Mesendoderm (in vitro differentiated cells): ENCODE data around the gene ZSCAN5B.
A peak's percentile ranks its signal among the peaks of the same experiment; 100 is the strongest.

Experiments used
- DNase-seq: peaks from one replicate; pipeline ENCODE4 v3.0.0; 2013
- H2AK5ac ChIP-seq: 2 replicates; pipeline ENCODE4 v1.6.1; 2013; ENCODE audit warnings: low read length, inconsistent platforms
- H2BK120ac ChIP-seq: 2 replicates; pipeline ENCODE4 v1.6.1; 2013; ENCODE audit warnings: low read depth, mild to moderate bottlenecking, low read length, moderate library complexity, mixed read lengths
- H2BK15ac ChIP-seq: replicated peaks from 2 replicates; pipeline ENCODE4 v1.6.1; 2013; ENCODE audit warnings: low read depth, mild to moderate bottlenecking, moderate library complexity
- H2BK5ac ChIP-seq: 2 replicates; pipeline ENCODE4 v1.6.1; 2013; ENCODE audit warnings: low read length, inconsistent platforms
- H3K18ac ChIP-seq: 2 replicates; pipeline ENCODE4 v1.6.1; 2013; ENCODE audit warnings: mild to moderate bottlenecking, low read length, mixed read lengths
- H3K23ac ChIP-seq: one replicate; pipeline ENCODE4 v1.6.1; 2013; ENCODE audit warnings: low read length
- H3K27ac ChIP-seq: 2 replicates; pipeline ENCODE4 v1.5.1; 2013; ENCODE audit warnings: low read depth, mild to moderate bottlenecking, inconsistent platforms, low read length, moderate library complexity
- H3K27me3 ChIP-seq: 2 replicates; pipeline ENCODE4 v1.6.1; 2013; ENCODE audit warnings: low read length, control low read depth, mild to moderate bottlenecking, inconsistent platforms; ENCODE audit not compliant: insufficient read depth, poor library complexity
- H3K36me3 ChIP-seq: 2 replicates; pipeline ENCODE4 v1.6.1; 2013; ENCODE audit warnings: low read length, inconsistent platforms; ENCODE audit not compliant: control insufficient read depth, insufficient read depth
- H3K4ac ChIP-seq: one replicate; pipeline ENCODE4 v1.6.1; 2013; ENCODE audit warnings: low read depth, mild to moderate bottlenecking, low read length, moderate library complexity
- H3K4me1 ChIP-seq: 2 replicates; pipeline ENCODE4 v1.6.1; 2013; ENCODE audit warnings: low read depth, low read length, inconsistent platforms; ENCODE audit not compliant: control insufficient read depth
- H3K4me2 ChIP-seq: 2 replicates; pipeline ENCODE4 v1.6.1; 2013; ENCODE audit warnings: low read length
- H3K4me3 ChIP-seq: 2 replicates; pipeline ENCODE4 v1.5.1; 2013; ENCODE audit warnings: mild to moderate bottlenecking, low read length
- H3K56ac ChIP-seq: one replicate; pipeline ENCODE4 v1.6.1; 2013; ENCODE audit warnings: low read length
- H3K79me1 ChIP-seq: 2 replicates; pipeline ENCODE4 v1.6.1; 2013; ENCODE audit warnings: low read length, inconsistent platforms
- H3K79me2 ChIP-seq: 2 replicates; pipeline ENCODE4 v1.6.1; 2013; ENCODE audit warnings: mild to moderate bottlenecking, low read length; ENCODE audit not compliant: control insufficient read depth, insufficient read depth
- H3K9ac ChIP-seq: 2 replicates; pipeline ENCODE4 v1.6.1; 2013; ENCODE audit warnings: low read length, inconsistent platforms
- H4K5ac ChIP-seq: one replicate; pipeline ENCODE4 v1.6.1; 2013; ENCODE audit warnings: low read length
- H4K8ac ChIP-seq: one replicate; pipeline ENCODE4 v1.6.1; 2013; ENCODE audit warnings: low read depth, mild to moderate bottlenecking, control low read depth, low read length, moderate library complexity
- WGBS: extraction: QIAGEN DNeasy Blood & Tissue Kit; methylation state at CpG from one replicate; pipeline ENCODE4 v1.1.7; 2013; ENCODE audit warnings: low lambda C conversion rate, missing lambda C conversion rate; ENCODE audit not compliant: insufficient coverage; ENCODE audit errors: extremely low coverage; 5-methylcytosine and 5-hydroxymethylcytosine counted together

The ZSCAN5B gene

DNA sequence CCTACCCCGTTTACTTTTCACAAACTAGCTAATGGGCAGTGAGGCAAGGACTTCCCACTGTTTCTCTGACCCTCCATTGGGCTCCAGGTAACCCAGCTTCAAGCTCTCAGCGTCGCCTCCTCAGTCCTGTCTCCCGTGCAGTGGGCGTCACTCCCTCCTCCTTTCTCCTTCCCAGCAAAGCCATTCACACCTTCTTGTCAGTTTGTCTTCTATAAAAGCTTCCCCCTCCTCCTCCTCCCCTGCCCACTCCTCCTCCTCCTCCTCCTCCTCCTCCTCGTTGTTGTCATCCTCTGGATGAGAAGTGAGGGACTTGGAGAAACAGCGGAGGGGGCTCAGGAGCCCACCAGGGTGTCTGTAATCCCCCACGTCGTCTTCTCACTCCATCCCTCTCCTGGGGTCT, 23.5 kb downstream of the ZSCAN5B start:
- Histone ChIP-seq H3K79me2 (no peaks in the 10 kb centered on the region), H3K23ac (no peak overlapping the region), H3K27me3 (no peaks in the 10 kb centered on the region), H2BK120ac (no peak overlapping the region), H3K4me2 (no peak overlapping the region), H3K56ac (no peak overlapping the region), H2BK15ac (no peak overlapping the region), H3K4ac (no peak overlapping the region), H3K18ac (no peak overlapping the region), H2AK5ac (no peak overlapping the region), H2BK5ac (no peak overlapping the region), H3K27ac (no peak overlapping the region), H3K36me3 (no peaks in the 10 kb centered on the region), H4K8ac (no peak overlapping the region), H3K9ac (no peak overlapping the region), H3K4me3 (no peak overlapping the region), H4K5ac (no peak overlapping the region), H3K79me1 (no peaks in the 10 kb centered on the region), H3K4me1 (no peaks in the 10 kb centered on the region)
- WGBS, result no CpG with 5 or more reads among the region's 9 CpGs
- peak; percentile 38 for DNase-seq

DNA sequence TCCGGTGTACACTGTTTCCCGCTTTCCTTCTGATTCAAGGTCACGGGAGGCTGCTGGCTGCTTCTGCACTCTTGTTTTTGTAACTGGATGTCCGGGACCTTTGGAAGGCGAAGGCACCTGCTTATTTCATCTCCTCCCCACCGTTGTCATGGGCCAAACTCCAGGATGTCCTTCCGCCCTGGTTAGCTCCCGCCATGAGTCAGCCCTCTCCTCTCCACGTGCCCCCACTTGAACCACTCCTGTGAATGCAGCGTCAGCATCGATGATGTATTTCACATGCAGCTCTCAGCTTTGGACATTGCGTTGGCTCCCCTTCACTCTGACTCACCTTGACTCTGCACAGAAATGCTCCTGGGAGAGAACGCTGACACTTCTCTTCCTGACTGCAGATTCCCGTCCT, 27.3 kb downstream of the ZSCAN5B start:
- Histone ChIP-seq H4K8ac (no peak overlapping the region), H3K4me3 (no peak overlapping the region), H2AK5ac (no peak overlapping the region), H3K4me2 (no peak overlapping the region), H3K27ac (no peak overlapping the region), H3K56ac (no peak overlapping the region), H3K79me2 (no peaks in the 10 kb centered on the region), H2BK15ac (no peak overlapping the region), H2BK5ac (no peak overlapping the region), H3K18ac (no peak overlapping the region), H3K23ac (no peak overlapping the region), H3K4me1 (no peaks in the 10 kb centered on the region), H3K79me1 (no peaks in the 10 kb centered on the region), H3K36me3 (no peaks in the 10 kb centered on the region), H3K27me3 (no peaks in the 10 kb centered on the region), H3K9ac (no peak overlapping the region), H4K5ac (no peak overlapping the region), H2BK120ac (no peak overlapping the region), H3K4ac (no peak overlapping the region)
- no CpG with 5 or more reads among the region's 14 CpGs for WGBS
- no peak for DNase-seq

DNA sequence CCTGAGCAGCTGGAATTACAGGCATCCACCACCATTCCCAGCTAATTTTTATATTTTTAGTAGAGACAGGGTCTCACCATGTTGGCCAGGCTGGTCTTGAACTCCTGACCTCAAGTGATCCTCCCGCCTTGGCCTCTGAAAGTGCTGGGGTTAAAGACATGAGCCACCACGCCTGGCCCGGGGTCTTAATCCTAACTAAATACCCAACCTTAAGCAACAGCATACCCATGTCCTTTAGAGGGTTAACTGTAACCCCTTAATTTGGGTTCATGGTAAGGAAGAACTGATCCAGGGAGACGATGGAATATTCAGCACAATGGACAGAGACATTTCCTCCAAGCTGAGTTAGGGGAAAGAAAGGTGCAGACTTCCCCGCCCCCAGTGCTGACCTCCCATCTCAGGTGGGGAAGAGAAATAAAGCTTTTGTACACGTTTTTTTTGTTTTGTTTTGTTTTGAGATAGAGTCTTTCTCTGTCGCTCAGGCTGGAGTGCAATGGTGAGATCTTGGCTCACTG, 30.5 kb downstream of the ZSCAN5B start:
- H2BK120ac ChIP-seq, result no peak overlapping the region

DNA sequence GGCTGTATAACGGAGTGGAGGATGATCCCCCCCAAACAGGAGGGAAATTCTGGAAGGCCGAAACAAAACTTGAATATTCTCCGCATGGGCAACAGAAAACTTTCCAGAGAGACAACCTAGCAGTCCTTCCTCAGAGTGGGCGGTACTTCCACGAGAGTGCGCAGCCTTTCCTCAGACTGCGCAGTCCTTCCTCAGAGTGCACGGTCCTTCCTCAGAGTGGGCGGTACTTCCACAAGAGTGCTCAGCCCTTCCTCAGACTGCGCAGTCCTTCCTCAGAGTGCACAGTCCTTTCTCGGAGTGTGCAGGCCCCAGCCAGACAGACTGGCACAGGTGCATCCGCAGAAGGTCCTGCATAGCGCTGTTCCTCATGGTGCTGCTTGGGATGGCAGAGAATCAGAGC, 34.5 kb downstream of the ZSCAN5B start:
- Histone ChIP-seq H3K27me3 (no peaks in the 10 kb centered on the region), H2AK5ac (no peak overlapping the region), H3K4ac (no peak overlapping the region), H3K27ac (no peak overlapping the region), H4K5ac (no peak overlapping the region), H4K8ac (no peak overlapping the region), H3K18ac (no peak overlapping the region), H3K79me1 (no peaks in the 10 kb centered on the region), H3K4me1 (no peaks in the 10 kb centered on the region), H2BK15ac (no peak overlapping the region), H2BK5ac (no peak overlapping the region), H3K36me3 (no peaks in the 10 kb centered on the region), H2BK120ac (no peak overlapping the region), H3K23ac (no peak overlapping the region), H3K79me2 (no peaks in the 10 kb centered on the region), H3K4me3 (no peak overlapping the region), H3K9ac (no peak overlapping the region), H3K4me2 (no peak overlapping the region), H3K56ac (no peak overlapping the region)
- WGBS, result no CpG with 5 or more reads among the region's 13 CpGs
- DNase-seq, result no peak

More for the DNA sequence above, 30.5 kb downstream of the ZSCAN5B start:
- DNase-seq, result peak; percentile 57
- Histone ChIP-seq H3K9ac (no peak overlapping the region), H3K56ac (no peak overlapping the region), H3K27me3 (no peaks in the 10 kb centered on the region), H3K4me3 (no peak overlapping the region), H3K79me1 (no peaks in the 10 kb centered on the region), H3K23ac (no peak overlapping the region), H4K5ac (no peak overlapping the region), H2BK5ac (no peak overlapping the region), H3K79me2 (no peaks in the 10 kb centered on the region), H3K4me2 (no peak overlapping the region), H4K8ac (no peak overlapping the region), H3K36me3 (no peaks in the 10 kb centered on the region), H3K4me1 (no peaks in the 10 kb centered on the region), H2AK5ac (no peak overlapping the region), H3K27ac (no peak overlapping the region), H2BK15ac (no peak overlapping the region), H3K18ac (no peak overlapping the region), H3K4ac (no peak overlapping the region)
- WGBS, result no CpG with 5 or more reads among the region's 7 CpGs

GRCh38 chr19:56162258-56162657, 35.3 kb downstream of the ZSCAN5B start:
- H2AK5ac ChIP-seq, result no peak overlapping the region
- H2BK15ac ChIP-seq, result no peak overlapping the region
- no peak overlapping the region for H2BK5ac ChIP-seq
- no peak overlapping the region for H3K4ac ChIP-seq
- no peak overlapping the region for H4K5ac ChIP-seq
- WGBS, result no CpG with 5 or more reads among the region's 9 CpGs
- no peaks in the 10 kb centered on the region for H3K79me2 ChIP-seq
- no peak overlapping the region for H2BK120ac ChIP-seq
- no peak overlapping the region for H3K23ac ChIP-seq
- H3K27ac ChIP-seq, result no peak overlapping the region
- H3K79me1 ChIP-seq, result no peaks in the 10 kb centered on the region
- no peak overlapping the region for H4K8ac ChIP-seq
- H3K36me3 ChIP-seq, result no peaks in the 10 kb centered on the region
- H3K4me1 ChIP-seq, result no peaks in the 10 kb centered on the region
- H3K18ac ChIP-seq, result no peak overlapping the region
- H3K9ac ChIP-seq, result no peak overlapping the region
- no peak overlapping the region for H3K4me3 ChIP-seq
- H3K56ac ChIP-seq, result no peak overlapping the region
- no peaks in the 10 kb centered on the region for H3K27me3 ChIP-seq
- H3K4me2 ChIP-seq, result no peak overlapping the region
- no peak for DNase-seq

GRCh38 chr19:56161534-56161933, 36.0 kb downstream of the ZSCAN5B start:
- Histone ChIP-seq H3K18ac (no peak overlapping the region), H4K8ac (no peak overlapping the region), H3K23ac (no peak overlapping the region), H2BK120ac (no peak overlapping the region), H2BK15ac (no peak overlapping the region), H3K27ac (no peak overlapping the region), H2BK5ac (no peak overlapping the region), H3K79me1 (no peaks in the 10 kb centered on the region), H3K9ac (no peak overlapping the region), H3K4me3 (no peak overlapping the region), H3K27me3 (no peaks in the 10 kb centered on the region), H3K4ac (no peak overlapping the region), H3K36me3 (no peaks in the 10 kb centered on the region), H4K5ac (no peak overlapping the region), H2AK5ac (no peak overlapping the region), H3K4me2 (no peak overlapping the region), H3K79me2 (no peaks in the 10 kb centered on the region), H3K4me1 (no peaks in the 10 kb centered on the region), H3K56ac (no peak overlapping the region)
- DNase-seq, result no peak
- WGBS, result no CpG with 5 or more reads among the region's 11 CpGs
